GM12891 (cell line): ENCODE measurements around the gene INO80.

ENCODE experiments used
- POLR2A ChIP-seq: IDR thresholded peaks from 2 replicates; pipeline ENCODE4 v1.6.1; 2011; ENCODE audit warnings: low read depth, low read length, control low read depth
- POLR2AphosphoS5 ChIP-seq: IDR thresholded peaks from 2 replicates; pipeline ENCODE4 v1.6.1; 2011; ENCODE audit warnings: low read depth, low read length, control low read depth
- SPI1 ChIP-seq: IDR thresholded peaks from 2 replicates; pipeline ENCODE4 v1.6.1; 2011; ENCODE audit warnings: low read depth, low read length, control low read depth

DNA sequence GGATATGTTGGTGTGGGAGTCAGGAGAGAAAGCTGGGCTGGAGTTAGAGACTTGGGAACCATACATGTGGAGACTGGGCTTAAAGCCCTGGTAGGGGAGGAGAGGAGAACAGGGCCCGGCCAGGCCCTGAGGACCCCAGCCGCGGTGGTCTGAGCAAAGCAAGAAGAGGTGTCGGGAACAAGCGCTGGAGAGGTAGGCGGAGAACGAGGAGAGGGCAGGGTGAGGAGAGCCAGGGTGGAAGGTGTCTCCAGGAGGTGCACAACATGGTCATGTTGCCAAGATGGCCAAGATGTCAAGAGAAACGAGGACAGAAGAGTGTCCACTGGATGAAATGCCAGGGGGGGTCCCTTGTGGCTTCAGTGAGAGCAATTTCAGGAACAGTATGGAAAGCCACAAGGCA lies 157.4 kb downstream of the INO80 start:
- TF ChIP-seq POLR2A: no peak
- TF ChIP-seq POLR2AphosphoS5: no peak
- no peak for TF ChIP-seq SPI1
